Right cardiac atrium (tissue), 5 donors: ENCODE data around the gene TRIM50. TPM values are rescaled to one million over a fixed set of nuclear protein-coding genes. Genes with fewer than 3 reads are reported as not detected.
"Not testable (repeated sequence)": the region's sequence is repeated elsewhere in the genome, so short reads cannot be mapped to it uniquely, and the experiment has no call there.

Source experiments
- ATAC-seq, 2 donors: fragments of 200-7000 bp; cut with Tn5 transposase; one replicate each; pipeline versions ENCODE4 v1.8.0 to v1.9.1; 2020; ENCODE audit warnings: moderate library complexity in 2 of 2, mild to moderate bottlenecking in 1 of 2
- DNase-seq, 3 donors: peaks; one replicate each; pipeline ENCODE4 v3.0.0-alpha.2; 2020
- H3K27ac ChIP-seq: one replicate; pipeline ENCODE4 v1.5.1; 2013; ENCODE audit warnings: mild to moderate bottlenecking, low read length, control low read depth, moderate library complexity
- H3K27me3 ChIP-seq: one replicate; pipeline ENCODE4 v1.6.1; 2013; ENCODE audit not compliant: control insufficient read depth, insufficient read depth
- H3K4me1 ChIP-seq: one replicate; pipeline ENCODE4 v1.6.1; 2013; ENCODE audit warnings: low read length; ENCODE audit not compliant: control insufficient read depth, insufficient read depth
- H3K4me3 ChIP-seq: one replicate; pipeline ENCODE4 v1.5.1; 2013; ENCODE audit warnings: low read length, control low read depth
- H3K9me3 ChIP-seq: one replicate; pipeline ENCODE4 v1.6.1; 2013; ENCODE audit warnings: low read length; ENCODE audit not compliant: control insufficient read depth
- WGBS: extraction: QIAGEN DNeasy Blood & Tissue Kit; methylation state at CpG from one replicate; pipeline ENCODE4 v1.1.7; 2013; 5-methylcytosine and 5-hydroxymethylcytosine counted together
- intact Hi-C, 4 donors: fragments of 100-400 bp; cut with DNase I; formaldehyde crosslinking; loops; one replicate each; pipeline versions ENCODE4 v1.11.0 to v1.14.0; 2022 to 2023
- polyA plus RNA-seq: library from polyadenylated mRNA; stranded (reverse); fragments of 200-250 nt; gene quantifications from one replicate; pipeline ENCODE4 v1.2.3, GENCODE V29; 2013
- total RNA-seq, 4 donors: library from RNA; stranded (reverse); fragmentation: NEBNext Ultra II Directional; extraction: Animal tissue kit (Norgen Biotek cat#: 25700); gene quantifications; one replicate each; pipeline ENCODE4 v1.2.1, GENCODE V29; 2021
- donor health status: healthy with polysubstance abuse.
- donor health status: DM: no; HTN: yes; CAD: no.
- donor health status: DM: no; HTN: no; CAD: no.
- donor health status: DM: no; HTN: yes; CAD: no; lungs with severe emphysema.
- donor health status: DM: yes; HTN: yes; CAD: no.

The TRIM50 gene
- total and polyA plus RNA-seq, 5 donors = 0.07 to 0.17 (median 0.12) TPM; not detected in 2

- WGBS = 95% methylated on average over 1 of the region's 1 CpG
- ATAC-seq = not testable (repeated sequence)
- intact Hi-C loops = loop anchor here in 1 of 4 donors (10.0 kb wide), 1 partner anchor 74 kb away; the partner anchor contains the start of gene FZD9
These were observed 32.7 kb upstream of the TRIM50 start for GRCh38 chr7:73360590-73360989.

DNA sequence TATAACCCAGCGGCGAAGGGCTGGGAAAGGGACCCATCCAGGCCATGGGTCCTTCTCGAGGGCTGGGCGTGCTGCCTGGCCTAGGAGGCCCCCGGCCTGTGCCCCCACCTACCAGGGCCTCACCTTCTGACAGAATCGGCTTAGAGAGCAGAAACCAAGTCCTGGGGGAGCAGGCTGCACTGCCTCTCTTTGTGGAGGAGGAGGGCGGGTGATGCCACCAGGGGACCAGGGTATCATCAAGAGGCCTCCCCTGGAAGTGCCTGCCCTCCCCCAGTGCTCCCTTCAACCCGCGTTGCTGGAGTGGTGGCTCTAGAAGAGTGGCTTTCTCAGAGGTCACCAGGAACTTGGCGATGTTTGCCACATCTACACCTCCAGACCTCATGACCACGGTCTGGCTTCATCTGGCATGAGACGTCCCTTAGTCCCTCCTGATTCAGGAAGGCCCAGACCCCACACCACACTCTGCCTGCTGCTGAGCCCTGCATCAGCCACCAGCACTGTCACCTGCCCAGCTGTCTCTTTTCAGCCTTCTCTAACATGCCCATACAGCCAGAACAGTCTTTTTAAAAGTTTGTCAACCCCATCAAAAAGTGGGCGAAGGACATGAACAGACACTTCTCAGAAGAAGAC is 32.0 kb upstream of the TRIM50 start:
- intact Hi-C loops = loop anchor here in 1 of 4 donors (10.0 kb wide), 1 partner anchor 75 kb away; the partner anchor contains the start of gene FZD9
- H3K9me3 ChIP-seq = no peaks in the 10 kb centered on the region
- no peak overlapping the region for H3K27ac ChIP-seq
- H3K4me1 ChIP-seq = no peaks in the 10 kb centered on the region
- H3K4me3 ChIP-seq = no peak overlapping the region
- no peaks in the 10 kb centered on the region for H3K27me3 ChIP-seq
- DNase-seq (no peak), ATAC-seq (no peak)
- 87% methylated on average over 13 of the region's 13 CpGs for WGBS

More at GRCh38 chr7:73360590-73360989, 32.7 kb upstream of the TRIM50 start:
- H3K9me3 ChIP-seq, H3K27ac ChIP-seq, H3K4me3 ChIP-seq, H3K27me3 ChIP-seq, DNase-seq, H3K4me1 ChIP-seq: not testable (repeated sequence)

DNA sequence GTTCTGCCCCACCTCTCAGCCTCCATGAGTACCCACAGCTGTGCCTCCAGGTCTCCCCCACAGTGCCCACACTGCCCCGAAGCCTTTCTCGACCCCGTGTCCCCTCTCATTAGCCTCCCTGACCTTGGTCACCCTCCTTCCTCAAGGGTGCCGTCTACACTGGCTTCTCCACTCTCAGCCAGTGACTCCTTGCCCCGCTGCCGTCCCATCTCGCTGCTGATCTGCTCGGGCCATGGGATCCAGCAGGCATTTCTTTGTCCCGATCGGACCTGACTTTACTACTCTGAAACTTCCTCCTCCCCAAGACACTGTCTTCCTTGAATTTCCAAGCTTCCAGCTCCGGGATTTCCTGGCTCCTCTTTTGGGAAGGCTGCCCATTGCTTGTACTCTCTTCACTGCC is 31.4 kb upstream of the TRIM50 start:
- Histone ChIP-seq H3K4me1 (no peaks in the 10 kb centered on the region), H3K9me3 (no peaks in the 10 kb centered on the region), H3K27me3 (no peaks in the 10 kb centered on the region), H3K27ac (no peak overlapping the region), H3K4me3 (no peak overlapping the region)
- intact Hi-C loops = no loop called here
- 76% methylated on average over 11 of the region's 11 CpGs for WGBS
- DNase-seq (no peak), ATAC-seq (no peak)

DNA sequence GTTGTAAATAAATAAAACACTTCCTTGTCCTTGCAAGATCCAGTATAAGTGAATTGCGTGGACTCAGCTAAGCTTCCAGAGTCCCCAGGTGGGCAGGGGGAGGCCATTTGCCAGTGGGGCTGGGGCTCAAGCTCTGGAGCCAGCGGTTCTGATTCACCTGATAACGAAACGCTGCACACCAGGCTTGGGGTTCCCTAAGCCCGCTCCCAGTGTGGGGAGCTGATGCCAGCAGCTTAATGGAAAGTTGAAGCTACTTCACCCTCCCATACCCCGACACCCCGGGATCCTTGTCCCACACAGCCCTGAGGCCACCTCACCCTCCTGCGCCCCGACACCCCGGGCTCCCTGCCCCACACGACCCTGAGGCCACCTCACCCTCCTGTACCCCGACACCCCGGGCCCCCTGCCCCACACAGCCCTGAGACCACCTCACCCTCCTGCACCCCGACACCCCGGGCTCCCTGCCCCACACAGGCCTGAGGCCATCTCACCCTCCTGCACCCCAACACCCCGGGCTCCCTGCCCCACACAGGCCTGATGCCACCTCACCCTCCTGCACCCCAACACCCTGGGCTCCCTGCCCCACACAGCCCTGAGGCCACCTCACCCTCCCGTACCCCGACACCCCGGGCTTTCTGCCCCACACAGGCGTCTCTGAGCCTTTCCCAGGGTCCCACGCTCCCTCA is 30.9 kb upstream of the TRIM50 start:
- Histone ChIP-seq H3K27me3 (no peaks in the 10 kb centered on the region), H3K4me1 (no peaks in the 10 kb centered on the region), H3K4me3 (no peak overlapping the region), H3K9me3 (no peaks in the 10 kb centered on the region), H3K27ac (no peak overlapping the region)
- DNase-seq (no peak), ATAC-seq (peak; percentile 7 to 17)
- intact Hi-C loops = no loop called here
- WGBS = 80% methylated on average over 21 of the region's 21 CpGs

- H3K27me3 ChIP-seq = no peaks in the 10 kb centered on the region
- no peak for ATAC-seq
- H3K4me3 ChIP-seq = no peak overlapping the region
- intact Hi-C loops = no loop called here
- H3K4me1 ChIP-seq = no peaks in the 10 kb centered on the region
- WGBS = 79% methylated on average over 5 of the region's 5 CpGs
- H3K27ac ChIP-seq = no peak overlapping the region
- DNase-seq = no peak
- no peaks in the 10 kb centered on the region for H3K9me3 ChIP-seq
These were observed 28.3 kb upstream of the TRIM50 start for GRCh38 chr7:73356159-73356558.

GRCh38 chr7:73354821-73355220 is 26.9 kb upstream of the TRIM50 start:
- Histone ChIP-seq H3K9me3 (no peaks in the 10 kb centered on the region), H3K27ac (no peak overlapping the region), H3K27me3 (no peaks in the 10 kb centered on the region), H3K4me1 (no peaks in the 10 kb centered on the region), H3K4me3 (no peak overlapping the region)
- WGBS = 85% methylated on average over 17 of the region's 17 CpGs
- intact Hi-C loops = no loop called here
- no peak for DNase-seq
- no peak for ATAC-seq

DNA sequence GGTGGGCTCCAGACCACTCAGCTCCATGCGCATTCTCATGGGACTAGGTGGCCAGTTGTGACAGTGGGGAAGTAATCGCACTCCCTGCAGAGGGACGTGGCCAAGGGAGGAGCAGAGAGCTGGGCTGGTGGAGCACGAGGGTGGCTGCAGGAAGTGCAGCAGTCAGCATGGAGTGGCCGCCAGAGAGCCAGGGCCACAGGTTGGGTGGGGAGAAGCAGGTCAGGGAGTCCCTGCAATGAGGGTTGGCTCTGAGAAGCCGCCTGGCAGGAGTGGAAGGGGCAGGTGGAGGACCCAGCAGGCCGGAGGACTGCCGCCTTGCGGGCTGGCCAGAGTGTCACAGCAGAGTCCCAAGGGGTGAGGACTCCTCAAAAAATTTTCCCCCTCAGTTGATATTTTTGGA is 26.3 kb upstream of the TRIM50 start:
- no peaks in the 10 kb centered on the region for H3K4me1 ChIP-seq
- 84% methylated on average over 9 of the region's 9 CpGs for WGBS
- ATAC-seq (no peak), DNase-seq (no peak)
- no peaks in the 10 kb centered on the region for H3K9me3 ChIP-seq
- H3K4me3 ChIP-seq = no peak overlapping the region
- H3K27me3 ChIP-seq = no peaks in the 10 kb centered on the region
- intact Hi-C loops = no loop called here
- no peak overlapping the region for H3K27ac ChIP-seq

- Histone ChIP-seq H3K4me1 (no peaks in the 10 kb centered on the region), H3K27me3 (no peaks in the 10 kb centered on the region), H3K27ac (no peak overlapping the region), H3K9me3 (no peaks in the 10 kb centered on the region), H3K4me3 (no peak overlapping the region)
- ATAC-seq (no peak), DNase-seq (no peak)
- 66% methylated on average over 6 of the region's 6 CpGs for WGBS
- intact Hi-C loops = no loop called here
These were observed 25.4 kb upstream of the TRIM50 start for GRCh38 chr7:73353243-73353642.

GRCh38 chr7:73352784-73353183 is 24.9 kb upstream of the TRIM50 start:
- WGBS = 96% methylated on average over 3 of the region's 3 CpGs
- Histone ChIP-seq H3K4me1 (no peaks in the 10 kb centered on the region), H3K9me3 (no peaks in the 10 kb centered on the region), H3K27me3 (no peaks in the 10 kb centered on the region), H3K27ac (no peak overlapping the region), H3K4me3 (no peak overlapping the region)
- no peak for DNase-seq
- no peak for ATAC-seq
- intact Hi-C loops = no loop called here

GRCh38 chr7:73351447-73352167 is 23.7 kb upstream of the TRIM50 start:
- no peak overlapping the region for H3K4me3 ChIP-seq
- H3K9me3 ChIP-seq = no peaks in the 10 kb centered on the region
- DNase-seq = no peak
- H3K4me1 ChIP-seq = no peaks in the 10 kb centered on the region
- peak; percentile 14 to 76 for ATAC-seq
- intact Hi-C loops = no loop called here
- WGBS = 49% methylated on average over 6 of the region's 6 CpGs
- no peaks in the 10 kb centered on the region for H3K27me3 ChIP-seq
- no peak overlapping the region for H3K27ac ChIP-seq
